ENCODE data around the gene PIP5KL1.

- TF ChIP-seq, protein P1, sequence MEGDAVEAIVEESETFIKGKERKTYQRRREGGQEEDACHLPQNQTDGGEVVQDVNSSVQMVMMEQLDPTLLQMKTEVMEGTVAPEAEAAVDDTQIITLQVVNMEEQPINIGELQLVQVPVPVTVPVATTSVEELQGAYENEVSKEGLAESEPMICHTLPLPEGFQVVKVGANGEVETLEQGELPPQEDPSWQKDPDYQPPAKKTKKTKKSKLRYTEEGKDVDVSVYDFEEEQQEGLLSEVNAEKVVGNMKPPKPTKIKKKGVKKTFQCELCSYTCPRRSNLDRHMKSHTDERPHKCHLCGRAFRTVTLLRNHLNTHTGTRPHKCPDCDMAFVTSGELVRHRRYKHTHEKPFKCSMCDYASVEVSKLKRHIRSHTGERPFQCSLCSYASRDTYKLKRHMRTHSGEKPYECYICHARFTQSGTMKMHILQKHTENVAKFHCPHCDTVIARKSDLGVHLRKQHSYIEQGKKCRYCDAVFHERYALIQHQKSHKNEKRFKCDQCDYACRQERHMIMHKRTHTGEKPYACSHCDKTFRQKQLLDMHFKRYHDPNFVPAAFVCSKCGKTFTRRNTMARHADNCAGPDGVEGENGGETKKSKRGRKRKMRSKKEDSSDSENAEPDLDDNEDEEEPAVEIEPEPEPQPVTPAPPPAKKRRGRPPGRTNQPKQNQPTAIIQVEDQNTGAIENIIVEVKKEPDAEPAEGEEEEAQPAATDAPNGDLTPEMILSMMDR (IDR thresholded peaks at IDR 0.05; ENCODE audit: insufficient read depth, low read length, poor library complexity, severe bottlenecking): no peak
- no peak for TF ChIP-seq EZH2phosphoT487 (conservative IDR thresholded peaks at IDR 0.05; ENCODE audit: low read length)
Measured at GRCh38 chr9:127953768-127954505, 23.4 kb upstream of the PIP5KL1 start.
